GM21515 (cell line): ENCODE results near the gene RRBP1.
"Not testable (repeated sequence)": the region's sequence is repeated elsewhere in the genome, so short reads cannot be mapped to it uniquely, and the experiment has no call there.

Experiments
- ATAC-seq: cut with Tn5 transposase; IDR thresholded peaks from one replicate; pipeline ENCODE4 v1.9.1; 2021; ENCODE audit not compliant: unreplicated experiment

The RRBP1 gene

DNA sequence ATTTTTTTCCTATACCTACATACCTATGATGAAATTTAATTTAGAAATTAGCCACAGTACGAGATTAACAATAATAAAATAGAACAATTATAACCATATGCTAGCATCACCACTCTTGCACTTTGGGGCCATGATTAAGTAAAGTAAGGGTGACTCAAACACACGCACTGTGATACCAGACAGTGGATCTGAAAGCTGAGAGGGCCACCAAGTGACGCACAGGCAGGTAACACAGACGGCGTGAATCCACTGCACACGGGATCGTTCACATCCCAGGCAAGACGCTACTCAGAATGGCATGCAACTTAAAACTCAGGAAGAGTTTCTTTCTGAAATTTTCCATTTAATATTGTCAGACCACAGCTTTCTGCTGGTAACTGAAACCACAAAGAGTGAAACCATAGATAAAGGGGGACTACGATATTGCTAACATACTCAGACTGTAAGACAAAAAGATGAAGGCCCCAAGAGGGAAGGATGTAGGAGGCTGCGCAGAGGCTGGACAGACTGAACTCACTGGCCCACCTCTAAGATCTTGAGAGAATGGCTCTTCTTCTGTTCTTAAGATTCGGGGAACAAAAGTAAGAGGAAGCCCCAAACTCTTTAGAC, 17.9 kb downstream of the RRBP1 start:
- ATAC-seq = no peak

DNA sequence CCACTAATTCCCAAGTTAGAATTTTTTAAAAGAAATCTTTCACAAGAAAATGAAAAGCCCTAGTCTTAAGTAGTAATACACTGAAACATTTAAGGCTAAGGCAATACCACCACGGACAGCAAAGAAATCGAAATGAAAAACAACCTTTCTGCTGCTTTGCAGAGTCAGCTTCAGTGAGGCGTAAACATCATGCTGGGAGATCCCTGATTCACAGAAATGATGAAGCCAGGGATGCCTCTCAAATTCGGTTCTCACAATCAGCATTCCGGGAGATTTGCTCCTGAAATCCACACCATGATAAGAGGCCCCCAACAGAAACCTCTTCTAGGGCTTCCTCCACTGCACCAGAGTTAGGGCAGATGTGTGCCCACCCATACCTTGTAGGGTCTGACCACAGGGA, 18.6 kb downstream of the RRBP1 start:
- ATAC-seq = no peak

DNA sequence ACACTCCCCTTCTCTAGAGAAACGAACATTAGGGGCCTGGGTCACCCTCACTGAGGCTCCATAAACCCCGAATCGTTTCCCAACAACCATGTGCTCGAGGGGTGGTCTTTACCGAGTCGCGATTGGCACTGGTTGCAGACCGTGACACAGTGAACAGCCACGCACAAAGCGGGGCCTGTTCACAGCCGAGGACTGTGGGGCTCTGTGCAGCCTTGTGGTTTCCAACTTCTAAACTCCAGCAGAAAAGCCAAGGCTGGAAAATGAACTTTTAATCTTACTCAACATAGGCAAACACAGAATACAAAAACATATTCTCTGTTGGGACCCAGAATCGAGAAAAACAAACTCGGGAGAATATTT, 19.0 kb downstream of the RRBP1 start:
- no peak for ATAC-seq

DNA sequence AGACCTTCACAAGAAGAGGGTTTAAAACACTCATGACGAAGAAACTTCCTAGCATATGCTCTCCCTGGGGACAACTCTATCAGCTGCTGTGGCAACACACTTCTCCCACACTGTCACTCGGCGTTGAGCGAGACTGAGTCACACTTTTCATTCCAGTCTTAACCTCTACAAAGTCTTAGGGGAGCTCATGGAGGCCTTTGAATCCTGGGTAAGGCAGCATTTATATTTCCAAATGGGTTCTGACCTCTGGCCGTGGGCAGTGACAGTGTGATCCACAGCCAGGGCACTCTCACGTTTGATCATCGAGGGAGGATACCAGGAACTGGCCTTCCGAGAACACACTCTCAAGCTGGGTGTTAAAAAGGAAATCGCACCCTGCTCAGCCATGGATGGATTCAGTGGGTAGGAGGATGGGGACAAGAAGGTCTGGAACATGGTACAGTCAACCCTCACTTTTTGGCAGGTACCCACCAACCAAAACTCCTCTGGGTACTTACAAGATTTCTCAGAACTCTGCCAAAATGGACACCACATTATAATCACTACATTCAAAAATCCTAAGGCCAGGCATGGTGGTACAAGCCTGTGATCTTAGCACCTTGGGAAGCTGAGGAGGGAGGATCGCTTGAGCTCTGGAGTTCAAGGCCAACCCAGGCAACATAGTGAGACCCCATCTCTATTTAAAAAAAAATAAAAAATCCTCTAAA, 19.6 kb downstream of the RRBP1 start:
- no peak for ATAC-seq

DNA sequence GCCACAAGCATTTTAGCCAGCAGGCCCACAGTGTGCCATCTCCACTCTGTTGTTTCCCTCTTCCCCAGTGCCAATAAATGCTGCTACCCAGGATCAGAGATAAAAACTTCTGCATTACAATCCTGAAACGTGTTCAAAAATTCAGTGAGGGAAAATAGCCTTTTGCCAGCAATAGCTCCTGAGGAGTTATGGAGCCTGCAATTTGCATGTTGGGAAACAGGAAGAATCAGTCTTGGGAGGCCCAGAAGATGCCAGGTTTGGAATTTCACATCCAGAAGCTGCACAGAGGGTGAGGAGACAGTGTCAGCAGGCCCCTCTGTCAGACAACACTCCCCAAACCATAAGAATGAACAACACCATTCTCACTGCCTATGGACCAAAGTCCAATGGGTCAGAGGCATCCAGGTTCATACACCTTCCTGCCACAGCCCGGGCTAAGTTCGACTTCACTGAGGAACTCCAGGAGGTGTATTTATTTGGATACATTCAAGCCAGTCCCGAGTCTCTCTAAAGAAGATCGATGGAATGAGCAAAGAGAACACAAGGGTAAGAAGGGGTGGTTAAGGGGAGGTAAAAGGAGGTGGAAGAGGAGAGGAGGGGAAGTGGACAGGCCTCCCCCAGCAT, 20.8 kb downstream of the RRBP1 start:
- no peak for ATAC-seq

DNA sequence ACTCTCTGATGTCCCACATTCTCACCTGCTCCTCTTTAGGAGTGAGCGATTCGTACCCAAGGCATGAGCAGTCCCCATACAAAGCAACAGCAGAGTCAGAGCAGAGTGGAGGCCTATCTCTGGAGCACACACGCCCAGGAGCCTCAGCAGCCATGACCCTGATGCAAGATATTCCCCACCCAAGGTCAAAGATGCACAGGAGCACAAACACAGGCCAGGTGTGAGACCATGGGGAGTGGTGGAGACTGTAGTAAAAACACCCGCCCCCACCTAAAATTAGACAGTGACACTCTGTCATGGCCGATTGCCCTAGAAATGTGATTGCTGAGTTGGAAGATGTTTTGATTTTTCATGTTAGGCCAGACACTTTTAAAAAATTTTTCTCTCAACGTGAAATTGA, 21.4 kb downstream of the RRBP1 start:
- no peak for ATAC-seq

DNA sequence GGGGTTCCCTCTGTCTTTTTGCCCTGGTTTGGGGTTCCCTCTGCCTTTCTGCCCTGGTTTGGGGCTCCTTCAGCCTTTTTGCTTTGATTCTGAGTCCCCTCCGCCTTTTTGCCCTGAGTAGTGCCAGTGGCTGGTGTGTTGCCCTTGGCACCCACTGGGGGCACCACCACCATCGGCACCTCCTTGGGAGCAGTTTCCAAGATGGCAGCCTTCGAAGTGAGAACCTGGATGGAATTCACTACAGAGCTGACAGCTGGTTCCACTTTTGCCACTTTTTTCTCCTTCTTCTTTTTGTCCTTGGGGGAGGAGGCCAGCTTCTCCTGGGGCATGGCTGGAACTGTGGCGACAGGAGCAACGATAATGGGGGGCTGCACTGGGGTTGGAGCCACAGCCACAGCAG, 22.2 kb downstream of the RRBP1 start:
- ATAC-seq = no peak

DNA sequence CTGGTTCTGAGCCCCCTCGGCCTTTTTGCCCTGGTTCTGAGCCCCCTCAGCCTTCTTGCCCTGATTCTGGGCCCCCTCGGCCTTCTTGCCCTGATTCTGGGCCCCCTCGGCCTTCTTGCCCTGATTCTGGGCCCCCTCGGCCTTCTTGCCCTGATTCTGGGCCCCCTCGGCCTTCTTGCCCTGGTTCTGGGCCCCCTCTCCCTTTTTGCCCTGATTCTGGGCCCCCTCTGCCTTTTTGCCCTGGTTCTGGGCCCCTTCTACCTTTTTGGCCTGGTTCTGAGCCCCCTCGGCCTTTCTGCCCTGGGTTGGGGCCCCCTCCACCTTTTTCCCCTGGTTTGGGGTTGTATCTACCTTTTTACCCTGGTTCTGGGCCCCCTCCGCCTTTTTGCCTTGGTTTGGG, 22.7 kb downstream of the RRBP1 start:
- ATAC-seq = not testable (repeated sequence)

DNA sequence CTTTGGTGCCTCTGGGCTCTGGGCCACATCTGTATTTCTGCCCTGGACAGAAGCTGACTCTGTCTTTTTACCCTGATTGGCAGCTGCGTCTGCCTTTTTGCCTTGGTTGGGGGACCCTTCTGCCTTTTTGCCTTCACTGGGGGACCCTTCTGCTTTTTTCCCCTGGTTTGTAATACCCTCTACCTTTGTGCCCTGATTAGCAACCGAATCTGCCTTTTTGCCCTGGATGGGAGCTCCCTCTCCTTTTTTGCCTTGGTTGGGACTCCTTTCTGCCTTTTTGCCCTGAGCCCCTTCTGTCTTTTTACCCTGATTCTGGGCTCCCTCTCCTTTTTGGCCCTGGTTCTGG, 23.4 kb downstream of the RRBP1 start:
- ATAC-seq = no peak

DNA sequence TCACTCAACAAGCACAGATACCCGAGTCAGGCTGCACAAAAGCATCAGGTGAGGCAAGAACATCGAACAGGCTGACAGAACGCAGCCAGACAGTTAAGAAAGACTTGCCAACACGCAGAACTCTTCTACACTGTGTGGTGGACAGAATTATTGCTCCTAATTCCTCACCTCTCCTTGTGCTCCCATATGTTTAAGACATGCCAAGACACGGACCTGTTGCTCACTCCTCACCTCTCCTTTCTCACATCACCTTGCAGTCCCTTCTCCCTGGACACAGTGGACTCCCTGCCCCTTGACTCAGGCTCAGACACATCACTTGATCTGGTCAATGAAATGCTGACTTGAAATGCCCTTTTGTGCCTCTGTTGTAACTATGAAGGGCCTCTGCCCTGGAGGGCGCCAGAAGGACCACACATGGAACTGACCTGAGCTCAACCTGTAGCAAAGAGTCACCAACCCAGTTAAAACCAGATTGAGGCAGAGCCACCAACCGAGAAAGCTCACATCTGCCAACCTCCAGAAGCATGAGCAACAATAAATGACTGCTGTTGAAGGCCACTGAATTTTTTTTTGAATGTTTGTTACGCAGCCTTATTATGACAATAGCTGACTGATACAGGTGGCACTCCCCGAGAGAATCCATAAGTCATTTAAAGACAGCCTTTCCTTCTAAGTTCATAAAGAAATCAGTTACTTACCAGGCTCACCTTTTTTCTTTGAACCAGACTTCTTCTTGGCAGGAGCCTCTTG, 24.0 kb downstream of the RRBP1 start:
- ATAC-seq = no peak

DNA sequence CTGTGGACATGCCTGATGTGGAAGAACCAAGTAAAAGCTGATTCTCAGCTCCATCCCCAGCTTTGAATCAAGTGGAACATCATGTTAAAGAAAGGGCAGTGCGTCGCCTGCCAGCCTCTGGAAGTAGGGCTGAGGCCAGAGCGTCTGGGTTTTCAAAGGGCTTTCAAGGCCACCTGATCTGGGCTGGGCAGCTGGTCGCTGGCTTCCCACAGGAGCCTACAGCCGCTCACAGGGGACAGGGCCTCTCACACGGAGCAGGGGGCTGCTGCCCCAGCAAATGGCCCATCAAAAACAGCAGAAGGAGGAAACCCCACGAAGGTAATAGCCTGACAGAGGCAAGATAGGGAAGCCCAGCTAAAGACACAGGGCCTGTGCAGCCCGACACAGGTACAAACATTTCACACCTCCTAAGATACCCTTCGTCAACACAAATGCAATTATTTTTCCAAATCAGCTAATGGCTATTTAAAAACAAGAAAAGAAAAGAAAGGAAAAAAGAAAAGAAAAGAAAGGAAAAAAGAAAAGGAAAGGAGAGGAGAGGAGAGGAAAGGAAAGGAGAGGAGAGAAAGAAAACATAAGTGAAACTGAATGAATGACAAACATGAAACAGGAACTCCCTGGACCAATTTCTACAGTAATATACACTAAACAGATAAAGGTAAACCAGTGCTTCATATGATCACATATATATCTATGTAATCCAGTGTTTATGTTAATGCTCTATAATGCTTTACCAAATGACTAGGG, 24.8 kb downstream of the RRBP1 start:
- no peak for ATAC-seq

DNA sequence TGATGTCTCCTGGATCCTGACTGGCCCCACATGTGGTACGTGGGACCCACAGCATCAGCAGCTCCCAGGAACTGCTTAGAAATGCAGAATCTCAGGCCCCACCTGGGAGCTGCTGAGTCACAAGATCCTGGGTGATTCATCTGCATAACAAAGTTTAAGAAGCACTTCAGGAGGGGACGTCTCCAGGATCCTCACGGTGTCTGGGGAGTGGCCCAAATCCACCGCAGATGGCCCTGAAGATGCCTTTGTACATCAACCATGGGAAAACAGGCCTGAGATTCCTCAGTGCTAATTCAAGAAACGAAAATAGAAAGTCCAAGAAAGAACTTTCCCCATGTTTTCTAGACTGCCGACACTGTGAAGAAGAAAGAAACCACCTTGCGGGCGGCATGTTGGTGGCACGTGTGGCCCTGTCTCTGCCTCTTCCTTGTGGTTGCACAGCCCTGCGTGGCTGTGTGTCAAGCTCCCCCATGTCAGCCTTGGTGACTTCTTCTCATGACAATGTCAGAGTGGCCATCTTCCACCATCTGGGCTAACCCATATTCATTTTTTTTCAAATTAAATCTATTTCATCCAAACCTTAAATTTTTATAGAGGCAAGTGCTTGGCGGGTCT, 26.1 kb downstream of the RRBP1 start:
- no peak for ATAC-seq

DNA sequence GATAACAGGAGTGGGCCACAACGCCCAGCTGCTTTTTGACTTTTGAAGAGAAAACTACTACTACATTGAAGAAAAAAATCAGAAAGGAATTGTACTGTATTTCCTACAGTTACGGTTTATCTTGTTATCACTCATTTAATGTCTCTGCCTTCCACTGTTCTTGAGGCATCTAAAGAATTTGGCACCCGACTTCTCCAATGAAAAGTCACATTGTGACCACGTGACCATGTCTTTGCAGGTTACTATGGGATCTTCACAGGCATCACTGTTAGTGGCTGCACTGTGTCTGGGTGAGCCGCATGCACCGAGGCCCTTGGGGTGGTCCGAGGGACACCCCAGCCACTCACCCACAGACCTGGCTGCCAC, 26.8 kb downstream of the RRBP1 start:
- ATAC-seq = no peak

DNA sequence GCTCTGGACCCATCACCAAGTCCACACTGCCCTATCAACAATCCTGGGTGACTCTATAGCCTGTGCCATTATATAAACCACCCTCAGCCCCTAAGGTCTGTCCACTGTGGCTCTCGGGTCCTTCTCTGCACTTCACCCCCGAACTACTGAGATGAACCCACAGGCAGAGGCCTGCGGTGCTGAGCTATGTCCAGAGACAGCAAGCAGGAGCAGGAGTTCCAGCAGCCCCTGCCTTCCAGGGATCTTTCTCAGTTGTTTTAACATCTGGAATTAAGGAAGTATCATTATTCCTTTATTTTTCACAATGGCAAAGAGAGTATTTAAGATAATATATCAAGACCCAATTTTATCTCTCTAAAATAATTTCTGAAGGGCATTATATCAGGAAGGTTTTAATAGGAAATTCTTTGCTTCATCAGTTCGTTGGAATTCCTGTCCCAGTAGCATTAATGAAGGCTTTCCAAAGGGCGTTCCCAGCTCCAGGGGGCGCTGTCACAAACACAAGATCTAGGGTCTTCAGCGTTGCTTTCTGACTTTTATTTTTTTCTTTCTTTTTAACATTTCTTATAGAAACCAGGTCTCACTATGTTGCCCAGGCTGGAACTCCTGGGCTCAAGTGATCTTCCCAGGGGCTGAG, 27.3 kb downstream of the RRBP1 start:
- ATAC-seq = no peak

DNA sequence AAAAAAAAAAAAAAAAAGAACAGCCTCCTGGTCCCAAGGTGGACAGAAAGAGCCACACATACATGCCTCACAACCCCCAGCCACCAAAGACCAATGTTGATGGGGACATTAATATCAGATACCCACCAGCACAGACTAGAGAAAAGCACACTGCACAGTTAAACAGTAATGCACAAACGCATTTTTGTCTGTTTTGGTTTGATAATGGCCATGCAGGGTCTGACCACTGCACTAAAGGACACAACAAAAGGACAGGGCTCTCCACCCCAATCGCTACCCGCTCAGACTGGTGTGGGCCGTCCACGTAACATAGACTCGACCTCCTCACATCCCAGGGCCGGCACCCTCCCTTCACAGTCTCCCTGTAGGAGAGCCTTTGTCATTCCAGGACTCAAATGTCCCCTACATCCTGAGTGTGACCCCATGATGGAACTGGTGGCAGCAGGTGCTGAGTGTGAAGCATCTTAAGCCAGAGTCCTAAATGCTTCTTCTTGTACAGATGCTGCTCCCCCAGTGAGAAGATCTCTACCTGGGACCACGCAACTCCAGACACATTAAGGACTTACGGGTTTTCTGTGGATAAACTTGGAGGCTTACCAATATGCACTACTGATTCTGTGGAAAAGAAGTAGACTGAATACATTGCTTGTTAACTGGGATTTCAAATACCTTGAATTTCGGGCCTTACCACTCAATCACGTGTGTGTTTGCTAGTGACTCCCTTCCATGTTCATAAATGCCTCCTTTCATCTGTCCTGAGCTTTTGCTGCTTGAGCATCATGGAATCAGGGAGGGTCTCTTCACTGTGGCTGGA, 28.0 kb downstream of the RRBP1 start:
- no peak for ATAC-seq

DNA sequence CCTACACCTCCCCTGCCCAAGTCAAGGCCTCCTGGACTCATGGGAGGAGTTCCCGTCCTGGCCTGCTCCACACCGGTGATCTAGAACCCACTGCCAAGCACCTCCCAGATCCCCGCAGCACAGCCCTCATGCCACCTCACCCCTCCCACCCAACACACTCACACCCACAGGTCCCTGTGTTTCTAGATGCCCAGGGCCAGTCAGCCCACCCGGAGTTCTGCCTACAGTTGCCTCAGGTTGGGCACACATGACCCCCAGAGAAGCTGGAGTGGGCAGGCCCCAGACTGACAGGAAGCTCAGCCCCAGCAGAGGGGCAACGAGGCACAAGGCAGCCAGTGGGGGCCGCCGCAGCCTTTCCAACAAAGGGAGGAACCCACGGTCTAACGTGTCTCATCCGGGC, 29.6 kb downstream of the RRBP1 start:
- ATAC-seq = no peak

DNA sequence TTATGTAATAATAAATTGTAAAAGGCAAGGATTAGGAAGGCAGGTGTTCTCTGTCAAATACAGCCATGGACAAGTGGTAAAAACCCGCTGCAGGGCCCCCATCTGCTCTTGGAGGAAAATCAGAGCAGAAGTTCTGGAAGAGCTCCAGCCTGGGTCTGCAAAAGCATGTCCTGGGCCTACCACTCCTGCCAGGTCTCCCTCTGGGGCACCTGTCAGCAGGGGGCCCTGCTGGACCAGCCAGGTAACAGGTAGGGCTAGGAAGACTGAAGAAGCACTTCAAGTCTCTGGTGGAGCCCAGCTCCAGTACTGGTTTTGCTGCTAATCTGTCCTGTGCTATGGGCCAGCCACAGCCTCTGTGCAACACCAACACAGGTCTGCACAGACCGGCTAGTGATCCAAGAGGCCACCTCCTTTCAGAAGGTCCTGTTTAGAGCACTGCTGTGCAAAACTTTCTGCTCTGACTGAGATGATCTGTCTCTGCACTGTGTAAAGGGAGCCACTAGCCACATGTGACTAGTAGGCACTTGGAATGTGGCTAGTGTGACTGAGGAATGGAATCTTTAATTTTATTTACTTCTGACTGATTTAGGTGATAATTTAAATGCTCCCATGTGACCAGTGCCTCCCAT, 30.2 kb downstream of the RRBP1 start:
- no peak for ATAC-seq

DNA sequence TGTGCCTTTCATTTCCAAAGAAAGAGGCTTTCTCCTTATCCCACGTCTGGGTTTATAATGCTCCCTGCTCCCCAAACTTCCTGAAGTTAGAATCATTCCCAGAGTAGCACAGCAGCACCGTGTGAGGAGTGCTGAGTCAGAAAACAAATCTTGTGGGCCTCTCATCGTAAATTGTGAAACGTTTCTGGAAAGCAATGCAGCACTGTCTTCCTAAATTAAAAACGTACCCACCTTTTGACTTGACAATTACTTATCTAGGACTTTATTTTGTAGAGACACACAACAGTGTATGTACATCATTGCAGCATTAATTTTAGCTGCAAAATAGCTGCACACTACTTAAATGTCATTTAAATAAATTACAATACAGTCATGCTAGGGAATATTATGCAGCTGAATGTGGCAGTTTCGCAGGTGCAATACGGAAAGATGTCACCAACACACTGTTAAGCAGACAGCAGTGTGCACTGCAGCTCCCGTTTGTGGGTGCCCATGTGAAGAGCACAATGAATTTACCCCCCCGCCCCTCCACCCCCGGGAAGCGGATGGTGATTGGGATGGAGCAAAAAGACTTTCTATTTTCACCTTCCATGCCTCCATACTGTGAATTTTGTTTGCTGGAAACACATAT, 30.8 kb downstream of the RRBP1 start:
- ATAC-seq = no peak
